Fibroblast of skin of back (primary cell): ENCODE measurements around the gene POLDIP2.
"Not testable (repeated sequence)": the region's sequence is repeated elsewhere in the genome, so short reads cannot be mapped to it uniquely, and the experiment has no call there.

ENCODE experiments used
- DNase-seq: peaks from one replicate; pipeline ENCODE4 v3.0.0-alpha.2; 2013

Gene POLDIP2

GRCh38 chr17:28364665-28365363 is 7.5 kb upstream of the POLDIP2 start, which contains the start of gene SEBOX:
TSS of gene SEBOX (minus strand) at chr17:28365199. CDS start at chr17:28365151, 48 bp downstream.
- DNase-seq, result no peak

GRCh38 chr17:28363776-28364650 is 6.7 kb upstream of the POLDIP2 start:
- no peak for DNase-seq

- no peak for DNase-seq
Observed at GRCh38 chr17:28363186-28363585, 5.9 kb upstream of the POLDIP2 start.

GRCh38 chr17:28357901-28358197 is 522 bp upstream of the POLDIP2 start:
- peak; percentile 16 for DNase-seq

- DNase-seq, result no peak
Observed at GRCh38 chr17:28350271-28350670, 7.1 kb downstream of the POLDIP2 start.

GRCh38 chr17:28348979-28349378 is 8.3 kb downstream of the POLDIP2 start:
- no peak for DNase-seq

GRCh38 chr17:28347261-28347891 is 10.0 kb downstream of the POLDIP2 start:
- peak; percentile 91 for DNase-seq

- no peak for DNase-seq
Observed at GRCh38 chr17:28346746-28347246, 10.5 kb downstream of the POLDIP2 start.

GRCh38 chr17:28346199-28346580 is 11.1 kb downstream of the POLDIP2 start:
- no peak for DNase-seq

GRCh38 chr17:28345419-28346198 is 11.7 kb downstream of the POLDIP2 start:
- DNase-seq, result peak; percentile 19

- DNase-seq, result no peak
Observed at GRCh38 chr17:28344435-28344901, 12.9 kb downstream of the POLDIP2 start.

- no peak for DNase-seq
Observed at GRCh38 chr17:28344011-28344410, 13.3 kb downstream of the POLDIP2 start.

GRCh38 chr17:28343491-28343932 is 13.8 kb downstream of the POLDIP2 start:
- DNase-seq, result no peak

GRCh38 chr17:28342313-28342712 is 15.0 kb downstream of the POLDIP2 start:
- DNase-seq, result no peak

- no peak for DNase-seq
Observed at GRCh38 chr17:28341516-28341915, 15.8 kb downstream of the POLDIP2 start.

GRCh38 chr17:28340374-28340773 is 17.0 kb downstream of the POLDIP2 start:
- no peak for DNase-seq

GRCh38 chr17:28339431-28339830 is 17.9 kb downstream of the POLDIP2 start:
- no peak for DNase-seq

GRCh38 chr17:28338769-28339212 is 18.5 kb downstream of the POLDIP2 start:
- DNase-seq, result not testable (repeated sequence)

GRCh38 chr17:28338056-28338768 is 19.1 kb downstream of the POLDIP2 start:
- peak; percentile 79 for DNase-seq

- peak; percentile 89 for DNase-seq
Observed at GRCh38 chr17:28335959-28336871, 21.1 kb downstream of the POLDIP2 start.
